IMR-90 (cell line): ENCODE measurements around the gene NALCN. TPM values are rescaled to one million over a fixed set of nuclear protein-coding genes. Genes with fewer than 3 reads are reported as not detected.
A peak's percentile ranks its signal among the peaks of the same experiment; 100 is the strongest.

Source experiments
- ATAC-seq: fragments of 200-7000 bp; cut with Tn5 transposase; 2 replicates; pipeline ENCODE4 v1.9.1; 2020; ENCODE audit warnings: low read depth, mild to moderate bottlenecking, moderate library complexity
- BruUV-seq: library from RNA; stranded (reverse); fragments of 400-500 nt; replicated peaks from 2 replicates; lab custom pipeline; 2021; lab: Mats Ljungman, UMichigan
- CTCF ChIA-PET: fragments of 300-600 bp; formaldehyde crosslinking; extraction: SDS; loops from one replicate; lab custom pipeline; 2021; ENCODE audit warnings: antibody characterized with exemption; lab: Yijun Ruan, JAX
- POLR2A ChIA-PET: fragments of 300-600 bp; sonication (Branson Sonifier 250); formaldehyde crosslinking; loops from one replicate; lab custom pipeline; 2022; ENCODE audit warnings: antibody characterized with exemption; ENCODE audit not compliant: unreplicated experiment; lab: Charles Lee
- DNase-seq: peaks from one replicate; pipeline ENCODE4 v3.0.0; 2013
- H2AFZ ChIP-seq: replicated peaks from 2 replicates; pipeline ENCODE3; 2013; ENCODE audit warnings: low read length, mild to moderate bottlenecking; ENCODE audit not compliant: poor library complexity
- H2AK5ac ChIP-seq: 2 replicates; pipeline ENCODE4 v1.6.1; 2013; ENCODE audit warnings: low read depth, low read length, inconsistent platforms
- H2AK9ac ChIP-seq: replicated peaks from 2 replicates; pipeline ENCODE3; 2013; ENCODE audit warnings: mild to moderate bottlenecking, low read depth, low read length, moderate library complexity; ENCODE audit not compliant: poor library complexity
- H2BK120ac ChIP-seq: 2 replicates; pipeline ENCODE4 v1.6.1; 2013; ENCODE audit warnings: low read depth, low read length, inconsistent platforms
- H2BK15ac ChIP-seq: 3 replicates; pipeline ENCODE4 v1.6.1; 2013; ENCODE audit warnings: low read depth, low read length, inconsistent platforms
- H2BK20ac ChIP-seq: 2 replicates; pipeline ENCODE4 v1.6.1; 2013; ENCODE audit warnings: low read depth, mild to moderate bottlenecking, inconsistent platforms, low read length, moderate library complexity
- H2BK5ac ChIP-seq: 2 replicates; pipeline ENCODE4 v1.6.1; 2013; ENCODE audit warnings: mild to moderate bottlenecking, low read depth, low read length, inconsistent platforms; ENCODE audit not compliant: poor library complexity, severe bottlenecking
- H3K14ac ChIP-seq: replicated peaks from 2 replicates; pipeline ENCODE4 v1.6.1; 2013; ENCODE audit warnings: low read depth, low read length, inconsistent platforms
- H3K18ac ChIP-seq: 2 replicates; pipeline ENCODE4 v1.6.1; 2013; ENCODE audit warnings: low read depth, low read length, control low read depth
- H3K23ac ChIP-seq: 2 replicates; pipeline ENCODE4 v1.6.1; 2013; ENCODE audit warnings: low read depth, low read length, inconsistent platforms
- H3K27ac ChIP-seq: 2 replicates; pipeline ENCODE4 v1.5.1; 2013; ENCODE audit warnings: mild to moderate bottlenecking, control low read depth, low read length; ENCODE audit not compliant: insufficient read depth
- H3K27me3 ChIP-seq: 2 replicates; pipeline ENCODE4 v1.6.1; 2013; ENCODE audit warnings: low read length; ENCODE audit not compliant: control insufficient read depth, insufficient read depth
- H3K36me3 ChIP-seq: 2 replicates; pipeline ENCODE4 v1.6.1; 2013; ENCODE audit warnings: low read length, mixed read lengths; ENCODE audit not compliant: control insufficient read depth, insufficient read depth
- H3K4ac ChIP-seq: 2 replicates; pipeline ENCODE4 v1.6.1; 2013; ENCODE audit warnings: low read depth, low read length, inconsistent platforms
- H3K4me1 ChIP-seq: 2 replicates; pipeline ENCODE4 v1.6.1; 2013; ENCODE audit warnings: low read length, mixed read lengths; ENCODE audit not compliant: control insufficient read depth, insufficient read depth
- H3K4me2 ChIP-seq: 2 replicates; pipeline ENCODE4 v1.6.1; 2013; ENCODE audit warnings: low read depth, mild to moderate bottlenecking, control low read depth, low read length, moderate library complexity
- H3K4me3 ChIP-seq: 2 replicates; pipeline ENCODE4 v1.5.1; 2013; ENCODE audit warnings: low read depth, mild to moderate bottlenecking, control low read depth, low read length, moderate library complexity; ENCODE audit not compliant: insufficient read depth
- H3K56ac ChIP-seq: 2 replicates; pipeline ENCODE4 v1.6.1; 2013; ENCODE audit warnings: low read length, inconsistent platforms; ENCODE audit not compliant: insufficient read depth; ENCODE audit errors: extremely low read depth
- H3K79me1 ChIP-seq, 2 experiments: 2 replicates each; pipeline ENCODE4 v1.6.1; 2013; ENCODE audit warnings: low read length in 2 of 2, inconsistent platforms in 1 of 2, low read depth in 1 of 2
- H3K9ac ChIP-seq: 2 replicates; pipeline ENCODE4 v1.6.1; 2013; ENCODE audit warnings: low read depth, low read length, control low read depth
- H3K9me1 ChIP-seq: 2 replicates; pipeline ENCODE4 v1.6.1; 2013; ENCODE audit warnings: low read length, inconsistent platforms; ENCODE audit not compliant: insufficient read depth
- H3K9me3 ChIP-seq: 2 replicates; pipeline ENCODE4 v1.6.1; 2013; ENCODE audit warnings: low read length; ENCODE audit not compliant: control insufficient read depth, insufficient read depth
- H4K20me1 ChIP-seq: 2 replicates; pipeline ENCODE4 v1.6.1; 2013; ENCODE audit warnings: low read length, inconsistent platforms; ENCODE audit not compliant: insufficient read depth
- H4K5ac ChIP-seq: 2 replicates; pipeline ENCODE4 v1.6.1; 2013; ENCODE audit warnings: mild to moderate bottlenecking, low read depth, low read length, control low read depth
- H4K8ac ChIP-seq, 2 experiments: 2 replicates each; pipeline ENCODE4 v1.6.1; 2013; ENCODE audit warnings: low read depth in 2 of 2, low read length in 2 of 2, control low read depth in 1 of 2, inconsistent platforms in 1 of 2
- H4K91ac ChIP-seq: 2 replicates; pipeline ENCODE4 v1.6.1; 2013; ENCODE audit warnings: low read depth, low read length, inconsistent platforms; ENCODE audit not compliant: insufficient read depth
- CEBPB ChIP-seq: IDR thresholded peaks from 2 replicates; pipeline ENCODE4 v1.6.1; 2012; ENCODE audit warnings: low read depth, low read length, improper control_type of control experiment
- FOS ChIP-seq: fragments of 150-350 bp; IDR thresholded peaks from 2 replicates; pipeline ENCODE4 v1.6.1; 2016; ENCODE audit warnings: low read depth, low read length
- dilution Hi-C: fragments of 300-500 bp; cut with HindIII; formaldehyde crosslinking; loops from one replicate; pipeline ENCODE4 v1.14.3; 2018; ENCODE audit warnings: low sequenced_read_pairs; ENCODE audit not compliant: unreplicated experiment
- in situ Hi-C: fragments of 300-500 bp; cut with MboI; formaldehyde crosslinking; loops from 3 replicates; pipeline ENCODE4 v1.14.3; 2019; ENCODE audit warnings: low sequenced_read_pairs, inconsistent platforms, mixed read lengths
- intact Hi-C: fragments of 100-400 bp; cut with micrococcal nuclease; formaldehyde crosslinking; loops from 2 replicates; pipeline ENCODE4 v1.10.0; 2022
- polyA plus RNA-seq, 3 experiments: library from polyadenylated mRNA; depleted of rRNA; stranded (reverse); fragments of >200 nt; gene quantifications; 2 replicates each; pipeline ENCODE4 v1.2.3, GENCODE V29; 2012; ENCODE audit warnings: low replicate concordance in 1 of 3
- total RNA-seq: library from RNA; depleted of rRNA; stranded (reverse); fragments of >200 nt; gene quantifications from 2 replicates; pipeline ENCODE4 v1.2.3, GENCODE V29; 2012
- TF ChIP-seq, protein P1 (sequence below): fragments of 150-350 bp; IDR thresholded peaks from 2 replicates; pipeline ENCODE4 v1.6.1; 2017; ENCODE audit warnings: mild to moderate bottlenecking, antibody characterized with exemption, low read length, low read depth

The NALCN gene
- total and polyA plus RNA-seq, 2 of the 4 experiments (the other 2 are of a cell fraction) = 2.9 to 4.8 TPM

DNA sequence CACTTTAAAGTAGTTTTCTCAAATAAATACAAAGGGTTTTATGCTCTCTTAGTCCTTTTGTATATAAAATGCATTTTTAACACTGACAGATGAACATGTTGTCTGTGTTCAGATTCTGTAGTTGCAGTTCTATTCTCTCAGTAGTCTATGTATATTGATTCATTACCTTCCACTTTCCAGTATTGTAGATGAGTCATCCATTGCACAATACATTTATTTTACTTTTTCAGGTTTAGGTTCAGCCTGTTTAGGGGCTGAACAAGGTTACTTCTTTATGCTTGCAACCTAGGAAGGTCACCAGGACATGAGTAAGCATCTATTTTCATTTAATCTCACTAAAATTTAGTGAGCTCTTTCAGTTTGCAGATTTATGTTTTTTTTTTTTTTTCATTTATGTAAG lies 173.6 kb downstream of the NALCN start:
- Histone ChIP-seq H2AK5ac (no peak overlapping the region), H4K91ac (no peak overlapping the region), H3K27ac (no peak overlapping the region), H4K5ac (no peak overlapping the region), H3K27me3 (no peaks in the 10 kb centered on the region), H3K4ac (no peak overlapping the region), H3K14ac (no peak overlapping the region), H3K4me2 (no peak overlapping the region), H3K23ac (no peak overlapping the region), H2BK120ac (no peak overlapping the region), H3K56ac (no peak overlapping the region), H4K20me1 (no peaks in the 10 kb centered on the region), H3K4me3 (no peak overlapping the region), H2BK15ac (no peak overlapping the region), H2AFZ (no peak overlapping the region), H3K4me1 (no peaks in the 10 kb centered on the region), H3K18ac (no peak overlapping the region), H3K79me1 (no peaks in the 10 kb centered on the region), H3K36me3 (no peaks in the 10 kb centered on the region), H2BK20ac (no peak overlapping the region), H2BK5ac (no peak overlapping the region), H3K9me3 (no peaks in the 10 kb centered on the region), H3K9me1 (no peaks in the 10 kb centered on the region), H3K9ac (no peak overlapping the region), H2AK9ac (no peak overlapping the region), H4K8ac (no peak overlapping the region)
- ChIA-PET CTCF (no interaction called here), POLR2A (no interaction called here)
- no TSS peak for BruUV-seq
- intact Hi-C loops = no loop called here
- DNase-seq = peak; percentile 28
- TF ChIP-seq, protein P1, sequence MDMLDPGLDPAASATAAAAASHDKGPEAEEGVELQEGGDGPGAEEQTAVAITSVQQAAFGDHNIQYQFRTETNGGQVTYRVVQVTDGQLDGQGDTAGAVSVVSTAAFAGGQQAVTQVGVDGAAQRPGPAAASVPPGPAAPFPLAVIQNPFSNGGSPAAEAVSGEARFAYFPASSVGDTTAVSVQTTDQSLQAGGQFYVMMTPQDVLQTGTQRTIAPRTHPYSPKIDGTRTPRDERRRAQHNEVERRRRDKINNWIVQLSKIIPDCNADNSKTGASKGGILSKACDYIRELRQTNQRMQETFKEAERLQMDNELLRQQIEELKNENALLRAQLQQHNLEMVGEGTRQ = no peak
- TF ChIP-seq FOS (peak; percentile 42; the same call in 1 of the 2 replicates), CEBPB (peak; percentile 89)
- ATAC-seq = no peak
- dilution Hi-C loops = no loop called here
- in situ Hi-C loops = no loop called here
